ENCODE measurements around the gene PIGL. TPM values are rescaled to one million over a fixed set of nuclear protein-coding genes. Genes with fewer than 3 reads are reported as not detected.
A peak's percentile ranks its signal among the peaks of the same experiment; 100 is the strongest.

Gene PIGL
- total and polyA plus RNA-seq, 2 experiments from 2014 or later: 32.9 to 47.3 TPM

DNA sequence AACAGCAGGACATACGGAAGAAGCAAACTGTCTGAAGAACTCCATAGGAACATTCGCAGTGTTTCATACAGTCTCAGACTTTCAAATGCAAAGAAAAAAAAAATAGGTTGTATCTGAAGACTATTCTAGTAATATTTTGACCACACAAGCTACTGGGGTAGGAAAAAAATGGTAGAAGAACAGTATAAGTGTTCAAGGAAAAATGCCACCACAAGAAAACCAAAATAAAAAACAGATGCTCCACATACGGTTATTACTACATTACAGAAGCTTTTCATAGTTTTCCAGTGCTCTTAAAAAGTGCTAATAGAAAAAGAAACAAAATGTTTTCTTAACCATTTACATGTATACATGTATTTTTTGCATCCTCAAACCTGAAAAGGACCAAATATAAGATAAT is 5.4 kb upstream of the PIGL start (continued):
- TF ChIP-seq JUNB (IDR thresholded peaks at IDR 0.05; ENCODE audit: unreplicated experiment): no peak
- TF ChIP-seq NANOG (IDR thresholded peaks at IDR 0.05; ENCODE audit: borderline replicate concordance): no peak
- no peak for TF ChIP-seq POLR2AphosphoS5 (IDR thresholded peaks at IDR 0.05; ENCODE audit: low read depth)

DNA sequence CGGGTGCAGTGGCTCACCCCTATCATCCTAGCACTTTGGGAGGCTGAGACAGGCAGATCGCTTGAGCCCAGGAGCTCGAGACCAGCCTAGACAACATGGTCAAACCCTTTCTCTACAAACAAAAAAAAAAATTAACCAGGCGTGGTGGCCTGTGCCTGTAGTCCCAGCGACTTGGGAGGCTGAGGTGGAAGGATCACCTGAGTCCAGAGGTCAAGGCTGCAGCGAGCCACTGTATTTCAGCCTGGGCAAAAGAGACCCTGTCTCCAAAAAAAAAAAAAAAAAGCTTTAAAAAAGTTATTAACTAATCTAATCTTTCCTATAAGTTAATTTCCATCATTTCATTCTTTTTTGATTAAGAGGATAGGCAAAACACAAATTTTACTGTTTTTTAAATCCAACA is 4.2 kb upstream of the PIGL start:
- Mint-ChIP-seq H3K27me3 (ENCODE audit: insufficient read depth, low read depth, poor library complexity) (peaks cover 5% of the 10 kb centered on the region), H3K4me1 (peaks cover 12% of the 10 kb centered on the region), H3K27ac (no peak overlapping the region), H3K4me3 (peak overlapping the region; percentile 27; the same call in 1 of the 3 replicates), H3K36me3 (ENCODE audit: low read depth) (no peaks in the 10 kb centered on the region), H3K9me3 (no peaks in the 10 kb centered on the region)
- Histone ChIP-seq H4K20me1 (replicated peaks; ENCODE audit: insufficient read depth) (peaks cover 28% of the 10 kb centered on the region), H3K4me1 (ENCODE audit: insufficient read depth) (peaks cover 11% of the 10 kb centered on the region), H3K27me3 (ENCODE audit: insufficient read depth) (no peaks in the 10 kb centered on the region), H3K4me3 (no peak overlapping the region), H3K36me3 (ENCODE audit: insufficient read depth) (no peaks in the 10 kb centered on the region), H3K27ac (ENCODE audit: low read depth) (no peak overlapping the region), H3K4me2 (no peak overlapping the region), H3K79me2 (replicated peaks; ENCODE audit: insufficient read depth) (peaks cover 82% of the 10 kb centered on the region), H3F3A (replicated peaks; ENCODE audit: low read depth) (peaks cover 9% of the 10 kb centered on the region; the same call in 1 of the 2 replicates), H2AFZ (no peak overlapping the region), H3K9me2 (ENCODE audit: insufficient read depth) (no peaks in the 10 kb centered on the region)
- no peak for ATAC-seq
- TF ChIP-seq, protein P1, sequence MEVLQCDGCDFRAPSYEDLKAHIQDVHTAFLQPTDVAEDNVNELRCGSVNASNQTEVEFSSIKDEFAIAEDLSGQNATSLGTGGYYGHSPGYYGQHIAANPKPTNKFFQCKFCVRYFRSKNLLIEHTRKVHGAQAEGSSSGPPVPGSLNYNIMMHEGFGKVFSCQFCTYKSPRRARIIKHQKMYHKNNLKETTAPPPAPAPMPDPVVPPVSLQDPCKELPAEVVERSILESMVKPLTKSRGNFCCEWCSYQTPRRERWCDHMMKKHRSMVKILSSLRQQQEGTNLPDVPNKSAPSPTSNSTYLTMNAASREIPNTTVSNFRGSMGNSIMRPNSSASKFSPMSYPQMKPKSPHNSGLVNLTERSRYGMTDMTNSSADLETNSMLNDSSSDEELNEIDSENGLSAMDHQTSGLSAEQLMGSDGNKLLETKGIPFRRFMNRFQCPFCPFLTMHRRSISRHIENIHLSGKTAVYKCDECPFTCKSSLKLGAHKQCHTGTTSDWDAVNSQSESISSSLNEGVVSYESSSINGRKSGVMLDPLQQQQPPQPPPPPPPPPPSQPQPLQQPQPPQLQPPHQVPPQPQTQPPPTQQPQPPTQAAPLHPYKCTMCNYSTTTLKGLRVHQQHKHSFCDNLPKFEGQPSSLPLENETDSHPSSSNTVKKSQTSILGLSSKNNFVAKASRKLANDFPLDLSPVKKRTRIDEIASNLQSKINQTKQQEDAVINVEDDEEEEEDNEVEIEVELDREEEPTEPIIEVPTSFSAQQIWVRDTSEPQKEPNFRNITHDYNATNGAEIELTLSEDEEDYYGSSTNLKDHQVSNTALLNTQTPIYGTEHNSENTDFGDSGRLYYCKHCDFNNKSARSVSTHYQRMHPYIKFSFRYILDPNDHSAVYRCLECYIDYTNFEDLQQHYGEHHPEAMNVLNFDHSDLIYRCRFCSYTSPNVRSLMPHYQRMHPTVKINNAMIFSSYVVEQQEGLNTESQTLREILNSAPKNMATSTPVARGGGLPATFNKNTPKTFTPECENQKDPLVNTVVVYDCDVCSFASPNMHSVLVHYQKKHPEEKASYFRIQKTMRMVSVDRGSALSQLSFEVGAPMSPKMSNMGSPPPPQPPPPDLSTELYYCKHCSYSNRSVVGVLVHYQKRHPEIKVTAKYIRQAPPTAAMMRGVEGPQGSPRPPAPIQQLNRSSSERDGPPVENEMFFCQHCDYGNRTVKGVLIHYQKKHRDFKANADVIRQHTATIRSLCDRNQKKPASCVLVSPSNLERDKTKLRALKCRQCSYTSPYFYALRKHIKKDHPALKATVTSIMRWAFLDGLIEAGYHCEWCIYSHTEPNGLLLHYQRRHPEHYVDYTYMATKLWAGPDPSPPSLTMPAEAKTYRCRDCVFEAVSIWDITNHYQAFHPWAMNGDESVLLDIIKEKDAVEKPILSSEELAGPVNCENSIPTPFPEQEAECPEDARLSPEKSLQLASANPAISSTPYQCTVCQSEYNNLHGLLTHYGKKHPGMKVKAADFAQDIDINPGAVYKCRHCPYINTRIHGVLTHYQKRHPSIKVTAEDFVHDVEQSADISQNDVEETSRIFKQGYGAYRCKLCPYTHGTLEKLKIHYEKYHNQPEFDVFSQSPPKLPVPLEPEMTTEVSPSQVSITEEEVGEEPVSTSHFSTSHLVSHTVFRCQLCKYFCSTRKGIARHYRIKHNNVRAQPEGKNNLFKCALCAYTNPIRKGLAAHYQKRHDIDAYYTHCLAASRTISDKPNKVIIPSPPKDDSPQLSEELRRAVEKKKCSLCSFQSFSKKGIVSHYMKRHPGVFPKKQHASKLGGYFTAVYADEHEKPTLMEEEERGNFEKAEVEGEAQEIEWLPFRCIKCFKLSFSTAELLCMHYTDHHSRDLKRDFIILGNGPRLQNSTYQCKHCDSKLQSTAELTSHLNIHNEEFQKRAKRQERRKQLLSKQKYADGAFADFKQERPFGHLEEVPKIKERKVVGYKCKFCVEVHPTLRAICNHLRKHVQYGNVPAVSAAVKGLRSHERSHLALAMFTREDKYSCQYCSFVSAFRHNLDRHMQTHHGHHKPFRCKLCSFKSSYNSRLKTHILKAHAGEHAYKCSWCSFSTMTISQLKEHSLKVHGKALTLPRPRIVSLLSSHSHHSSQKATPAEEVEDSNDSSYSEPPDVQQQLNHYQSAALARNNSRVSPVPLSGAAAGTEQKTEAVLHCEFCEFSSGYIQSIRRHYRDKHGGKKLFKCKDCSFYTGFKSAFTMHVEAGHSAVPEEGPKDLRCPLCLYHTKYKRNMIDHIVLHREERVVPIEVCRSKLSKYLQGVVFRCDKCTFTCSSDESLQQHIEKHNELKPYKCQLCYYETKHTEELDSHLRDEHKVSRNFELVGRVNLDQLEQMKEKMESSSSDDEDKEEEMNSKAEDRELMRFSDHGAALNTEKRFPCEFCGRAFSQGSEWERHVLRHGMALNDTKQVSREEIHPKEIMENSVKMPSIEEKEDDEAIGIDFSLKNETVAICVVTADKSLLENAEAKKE (CRISPR knock-in tag; IDR thresholded peaks at IDR 0.05): no peak
- TF ChIP-seq ZNF331 (CRISPR knock-in tag; IDR thresholded peaks at IDR 0.05; ENCODE audit: low read depth) (no peak), EZH2phosphoT487 (IDR thresholded peaks at IDR 0.05; ENCODE audit: unreplicated experiment) (no peak), EZH2 (IDR thresholded peaks at IDR 0.05; ENCODE audit: low read depth, unreplicated experiment) (no peak), CREB1 (CRISPR knock-in tag; IDR thresholded peaks at IDR 0.05; ENCODE audit: low read depth) (no peak), ZNF114 (CRISPR knock-in tag; IDR thresholded peaks at IDR 0.05) (no peak)
- TF ChIP-seq, protein P2, sequence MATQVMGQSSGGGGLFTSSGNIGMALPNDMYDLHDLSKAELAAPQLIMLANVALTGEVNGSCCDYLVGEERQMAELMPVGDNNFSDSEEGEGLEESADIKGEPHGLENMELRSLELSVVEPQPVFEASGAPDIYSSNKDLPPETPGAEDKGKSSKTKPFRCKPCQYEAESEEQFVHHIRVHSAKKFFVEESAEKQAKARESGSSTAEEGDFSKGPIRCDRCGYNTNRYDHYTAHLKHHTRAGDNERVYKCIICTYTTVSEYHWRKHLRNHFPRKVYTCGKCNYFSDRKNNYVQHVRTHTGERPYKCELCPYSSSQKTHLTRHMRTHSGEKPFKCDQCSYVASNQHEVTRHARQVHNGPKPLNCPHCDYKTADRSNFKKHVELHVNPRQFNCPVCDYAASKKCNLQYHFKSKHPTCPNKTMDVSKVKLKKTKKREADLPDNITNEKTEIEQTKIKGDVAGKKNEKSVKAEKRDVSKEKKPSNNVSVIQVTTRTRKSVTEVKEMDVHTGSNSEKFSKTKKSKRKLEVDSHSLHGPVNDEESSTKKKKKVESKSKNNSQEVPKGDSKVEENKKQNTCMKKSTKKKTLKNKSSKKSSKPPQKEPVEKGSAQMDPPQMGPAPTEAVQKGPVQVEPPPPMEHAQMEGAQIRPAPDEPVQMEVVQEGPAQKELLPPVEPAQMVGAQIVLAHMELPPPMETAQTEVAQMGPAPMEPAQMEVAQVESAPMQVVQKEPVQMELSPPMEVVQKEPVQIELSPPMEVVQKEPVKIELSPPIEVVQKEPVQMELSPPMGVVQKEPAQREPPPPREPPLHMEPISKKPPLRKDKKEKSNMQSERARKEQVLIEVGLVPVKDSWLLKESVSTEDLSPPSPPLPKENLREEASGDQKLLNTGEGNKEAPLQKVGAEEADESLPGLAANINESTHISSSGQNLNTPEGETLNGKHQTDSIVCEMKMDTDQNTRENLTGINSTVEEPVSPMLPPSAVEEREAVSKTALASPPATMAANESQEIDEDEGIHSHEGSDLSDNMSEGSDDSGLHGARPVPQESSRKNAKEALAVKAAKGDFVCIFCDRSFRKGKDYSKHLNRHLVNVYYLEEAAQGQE (IDR thresholded peaks at IDR 0.05; ENCODE audit: unreplicated experiment): no peak
- no peak for DNase-seq (ENCODE audit: low spot score)
